ENCODE measurements around the gene RNPC3.
"Not testable (repeated sequence)": the region's sequence is repeated elsewhere in the genome, so short reads cannot be mapped to it uniquely, and the experiment has no call there.

Gene RNPC3

GRCh38 chr1:103561124-103561523 lies 35.6 kb downstream of the RNPC3 start:
- DNase-seq (ENCODE audit: low read depth): not testable (repeated sequence)

GRCh38 chr1:103561643-103562395 lies 36.3 kb downstream of the RNPC3 start:
- peak; percentile 28 for DNase-seq (ENCODE audit: low read depth)

- no peak for DNase-seq (ENCODE audit: low read depth)
Observed at GRCh38 chr1:103563056-103563455, 37.6 kb downstream of the RNPC3 start.

GRCh38 chr1:103569493-103569892 lies 44.0 kb downstream of the RNPC3 start:
- no peak for DNase-seq (ENCODE audit: low read depth)

GRCh38 chr1:103571289-103571688 lies 45.8 kb downstream of the RNPC3 start, which contains the start of gene AMY2B:
Gene AMY2B (plus strand): TSS chr1:103571589. CDS start chr1:103571603, 14 bp downstream.
- not testable (repeated sequence) for DNase-seq (ENCODE audit: low read depth)

- no peak for DNase-seq (ENCODE audit: low read depth)
Observed at GRCh38 chr1:103576065-103576464, 50.6 kb downstream of the RNPC3 start.

GRCh38 chr1:103576784-103577183 lies 51.3 kb downstream of the RNPC3 start:
- not testable (repeated sequence) for DNase-seq (ENCODE audit: low read depth)

- DNase-seq (ENCODE audit: low read depth): no peak
Observed at GRCh38 chr1:103582464-103582863, 57.0 kb downstream of the RNPC3 start.

- DNase-seq (ENCODE audit: low read depth): no peak
Observed at GRCh38 chr1:103583887-103584286, 58.4 kb downstream of the RNPC3 start.

GRCh38 chr1:103584537-103584936 lies 59.0 kb downstream of the RNPC3 start:
- no peak for DNase-seq (ENCODE audit: low read depth)

- not testable (repeated sequence) for DNase-seq (ENCODE audit: low read depth)
Observed at GRCh38 chr1:103602740-103603139, 77.2 kb downstream of the RNPC3 start.

Data from fibroblast of the conjunctiva (primary cell).